IMR-90 (cell line): ENCODE results near the gene TAF4. TPM values are rescaled to one million over a fixed set of nuclear protein-coding genes. Genes with fewer than 3 reads are reported as not detected.

ENCODE experiments used
- ATAC-seq: fragments of 200-7000 bp; cut with Tn5 transposase; 2 replicates; pipeline ENCODE4 v1.9.1; 2020; ENCODE audit warnings: low read depth, mild to moderate bottlenecking, moderate library complexity
- BruUV-seq: library from RNA; stranded (reverse); fragments of 400-500 nt; replicated peaks from 2 replicates; lab custom pipeline; 2021; lab: Mats Ljungman, UMichigan
- CTCF ChIA-PET: fragments of 300-600 bp; formaldehyde crosslinking; extraction: SDS; loops from one replicate; lab custom pipeline; 2021; ENCODE audit warnings: antibody characterized with exemption; lab: Yijun Ruan, JAX
- POLR2A ChIA-PET: fragments of 300-600 bp; sonication (Branson Sonifier 250); formaldehyde crosslinking; loops from one replicate; lab custom pipeline; 2022; ENCODE audit warnings: antibody characterized with exemption; ENCODE audit not compliant: unreplicated experiment; lab: Charles Lee
- DNase-seq: peaks from one replicate; pipeline ENCODE4 v3.0.0; 2013
- H2AFZ ChIP-seq: replicated peaks from 2 replicates; pipeline ENCODE3; 2013; ENCODE audit warnings: low read length, mild to moderate bottlenecking; ENCODE audit not compliant: poor library complexity
- H2AK5ac ChIP-seq: 2 replicates; pipeline ENCODE4 v1.6.1; 2013; ENCODE audit warnings: low read depth, low read length, inconsistent platforms
- H2AK9ac ChIP-seq: replicated peaks from 2 replicates; pipeline ENCODE3; 2013; ENCODE audit warnings: mild to moderate bottlenecking, low read depth, low read length, moderate library complexity; ENCODE audit not compliant: poor library complexity
- H2BK120ac ChIP-seq: 2 replicates; pipeline ENCODE4 v1.6.1; 2013; ENCODE audit warnings: low read depth, low read length, inconsistent platforms
- H2BK15ac ChIP-seq: 3 replicates; pipeline ENCODE4 v1.6.1; 2013; ENCODE audit warnings: low read depth, low read length, inconsistent platforms
- H2BK20ac ChIP-seq: 2 replicates; pipeline ENCODE4 v1.6.1; 2013; ENCODE audit warnings: low read depth, mild to moderate bottlenecking, inconsistent platforms, low read length, moderate library complexity
- H2BK5ac ChIP-seq: 2 replicates; pipeline ENCODE4 v1.6.1; 2013; ENCODE audit warnings: mild to moderate bottlenecking, low read depth, low read length, inconsistent platforms; ENCODE audit not compliant: poor library complexity, severe bottlenecking
- H3K14ac ChIP-seq: replicated peaks from 2 replicates; pipeline ENCODE4 v1.6.1; 2013; ENCODE audit warnings: low read depth, low read length, inconsistent platforms
- H3K18ac ChIP-seq: 2 replicates; pipeline ENCODE4 v1.6.1; 2013; ENCODE audit warnings: low read depth, low read length, control low read depth
- H3K23ac ChIP-seq: 2 replicates; pipeline ENCODE4 v1.6.1; 2013; ENCODE audit warnings: low read depth, low read length, inconsistent platforms
- H3K27ac ChIP-seq: 2 replicates; pipeline ENCODE4 v1.5.1; 2013; ENCODE audit warnings: mild to moderate bottlenecking, control low read depth, low read length; ENCODE audit not compliant: insufficient read depth
- H3K27me3 ChIP-seq: 2 replicates; pipeline ENCODE4 v1.6.1; 2013; ENCODE audit warnings: low read length; ENCODE audit not compliant: control insufficient read depth, insufficient read depth
- H3K36me3 ChIP-seq: 2 replicates; pipeline ENCODE4 v1.6.1; 2013; ENCODE audit warnings: low read length, mixed read lengths; ENCODE audit not compliant: control insufficient read depth, insufficient read depth
- H3K4ac ChIP-seq: 2 replicates; pipeline ENCODE4 v1.6.1; 2013; ENCODE audit warnings: low read depth, low read length, inconsistent platforms
- H3K4me1 ChIP-seq: 2 replicates; pipeline ENCODE4 v1.6.1; 2013; ENCODE audit warnings: low read length, mixed read lengths; ENCODE audit not compliant: control insufficient read depth, insufficient read depth
- H3K4me2 ChIP-seq: 2 replicates; pipeline ENCODE4 v1.6.1; 2013; ENCODE audit warnings: low read depth, mild to moderate bottlenecking, control low read depth, low read length, moderate library complexity
- H3K4me3 ChIP-seq: 2 replicates; pipeline ENCODE4 v1.5.1; 2013; ENCODE audit warnings: low read depth, mild to moderate bottlenecking, control low read depth, low read length, moderate library complexity; ENCODE audit not compliant: insufficient read depth
- H3K56ac ChIP-seq: 2 replicates; pipeline ENCODE4 v1.6.1; 2013; ENCODE audit warnings: low read length, inconsistent platforms; ENCODE audit not compliant: insufficient read depth; ENCODE audit errors: extremely low read depth
- H3K79me1 ChIP-seq, 2 experiments: 2 replicates each; pipeline ENCODE4 v1.6.1; 2013; ENCODE audit warnings: low read length in 2 of 2, inconsistent platforms in 1 of 2, low read depth in 1 of 2
- H3K9ac ChIP-seq: 2 replicates; pipeline ENCODE4 v1.6.1; 2013; ENCODE audit warnings: low read depth, low read length, control low read depth
- H3K9me1 ChIP-seq: 2 replicates; pipeline ENCODE4 v1.6.1; 2013; ENCODE audit warnings: low read length, inconsistent platforms; ENCODE audit not compliant: insufficient read depth
- H3K9me3 ChIP-seq: 2 replicates; pipeline ENCODE4 v1.6.1; 2013; ENCODE audit warnings: low read length; ENCODE audit not compliant: control insufficient read depth, insufficient read depth
- H4K20me1 ChIP-seq: 2 replicates; pipeline ENCODE4 v1.6.1; 2013; ENCODE audit warnings: low read length, inconsistent platforms; ENCODE audit not compliant: insufficient read depth
- H4K5ac ChIP-seq: 2 replicates; pipeline ENCODE4 v1.6.1; 2013; ENCODE audit warnings: mild to moderate bottlenecking, low read depth, low read length, control low read depth
- H4K8ac ChIP-seq, 2 experiments: 2 replicates each; pipeline ENCODE4 v1.6.1; 2013; ENCODE audit warnings: low read depth in 2 of 2, low read length in 2 of 2, control low read depth in 1 of 2, inconsistent platforms in 1 of 2
- H4K91ac ChIP-seq: 2 replicates; pipeline ENCODE4 v1.6.1; 2013; ENCODE audit warnings: low read depth, low read length, inconsistent platforms; ENCODE audit not compliant: insufficient read depth
- WGBS, 2 experiments: methylation state at CpG; one replicate each; pipeline versions ENCODE4 v1.1.5 to v1.1.7; 2013; ENCODE audit warnings: missing lambda C conversion rate in 2 of 2; ENCODE audit not compliant: insufficient read length in 1 of 2; ENCODE audit errors: extremely low coverage in 2 of 2; 5-methylcytosine and 5-hydroxymethylcytosine counted together
- dilution Hi-C: fragments of 300-500 bp; cut with HindIII; formaldehyde crosslinking; loops from one replicate; pipeline ENCODE4 v1.14.3; 2018; ENCODE audit warnings: low sequenced_read_pairs; ENCODE audit not compliant: unreplicated experiment
- in situ Hi-C: fragments of 300-500 bp; cut with MboI; formaldehyde crosslinking; loops from 3 replicates; pipeline ENCODE4 v1.14.3; 2019; ENCODE audit warnings: low sequenced_read_pairs, inconsistent platforms, mixed read lengths
- intact Hi-C: fragments of 100-400 bp; cut with micrococcal nuclease; formaldehyde crosslinking; loops from 2 replicates; pipeline ENCODE4 v1.10.0; 2022
- polyA plus RNA-seq, 3 experiments: library from polyadenylated mRNA; depleted of rRNA; stranded (reverse); fragments of >200 nt; gene quantifications; 2 replicates each; pipeline ENCODE4 v1.2.3, GENCODE V29; 2012; ENCODE audit warnings: low replicate concordance in 1 of 3
- total RNA-seq: library from RNA; depleted of rRNA; stranded (reverse); fragments of >200 nt; gene quantifications from 2 replicates; pipeline ENCODE4 v1.2.3, GENCODE V29; 2012
- TF ChIP-seq, protein P1 (sequence below): fragments of 150-350 bp; IDR thresholded peaks from 2 replicates; pipeline ENCODE4 v1.6.1; 2017; ENCODE audit warnings: mild to moderate bottlenecking, antibody characterized with exemption, low read length, low read depth

The TAF4 gene
- total and polyA plus RNA-seq, 2 of the 4 experiments (the other 2 are of a cell fraction): 1.4 to 5.1 TPM

DNA sequence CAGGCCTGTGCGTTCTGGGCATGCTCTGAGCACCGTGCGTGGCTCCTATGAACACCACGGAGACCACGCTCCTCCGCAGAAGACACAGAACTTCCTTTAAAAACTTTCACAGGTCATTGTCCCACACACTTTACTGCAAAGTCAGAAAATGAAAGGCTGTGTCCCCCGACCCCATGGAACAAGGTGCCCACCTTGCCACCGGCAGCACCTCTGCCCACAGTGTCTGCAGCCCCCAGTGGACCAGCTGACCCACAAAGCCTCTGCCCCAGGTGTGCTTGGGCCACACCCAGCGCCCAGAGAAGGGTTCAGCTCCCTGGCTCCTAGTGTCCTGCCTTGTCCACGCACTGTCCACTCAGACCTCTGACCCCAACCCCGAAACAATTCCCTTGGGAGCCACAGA lies 8.7 kb downstream of the TAF4 start:
- H2BK5ac ChIP-seq: no peak overlapping the region
- H2AK9ac ChIP-seq: no peak overlapping the region
- H3K27ac ChIP-seq: no peak overlapping the region
- H3K9me3 ChIP-seq: no peaks in the 10 kb centered on the region
- dilution Hi-C loops (no loop called here), intact Hi-C loops (no loop called here), in situ Hi-C loops (no loop called here)
- H3K4ac ChIP-seq: no peak overlapping the region
- H2BK15ac ChIP-seq: no peak overlapping the region
- no peaks in the 10 kb centered on the region for H3K27me3 ChIP-seq
- peaks cover 73% of the 10 kb centered on the region for H4K20me1 ChIP-seq
- no peak overlapping the region for H3K9ac ChIP-seq
- no peak overlapping the region for H3K23ac ChIP-seq
- BruUV-seq: no TSS peak
- CTCF ChIA-PET: no interaction called here
- POLR2A ChIA-PET: no interaction called here
- no peak overlapping the region for H2BK20ac ChIP-seq
- no peak overlapping the region for H2AFZ ChIP-seq
- no peak for ATAC-seq
- no peak overlapping the region for H4K5ac ChIP-seq
- H4K91ac ChIP-seq: no peak overlapping the region
- H3K18ac ChIP-seq: no peak overlapping the region
- H2AK5ac ChIP-seq: no peak overlapping the region
- no peak overlapping the region for H2BK120ac ChIP-seq
- H3K4me2 ChIP-seq: no peak overlapping the region
- TF ChIP-seq, protein P1, sequence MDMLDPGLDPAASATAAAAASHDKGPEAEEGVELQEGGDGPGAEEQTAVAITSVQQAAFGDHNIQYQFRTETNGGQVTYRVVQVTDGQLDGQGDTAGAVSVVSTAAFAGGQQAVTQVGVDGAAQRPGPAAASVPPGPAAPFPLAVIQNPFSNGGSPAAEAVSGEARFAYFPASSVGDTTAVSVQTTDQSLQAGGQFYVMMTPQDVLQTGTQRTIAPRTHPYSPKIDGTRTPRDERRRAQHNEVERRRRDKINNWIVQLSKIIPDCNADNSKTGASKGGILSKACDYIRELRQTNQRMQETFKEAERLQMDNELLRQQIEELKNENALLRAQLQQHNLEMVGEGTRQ: no peak
- WGBS, 2 experiments: no CpG with 5 or more reads among the region's 11 CpGs
- no peaks in the 10 kb centered on the region for H3K4me1 ChIP-seq
- H4K8ac ChIP-seq: no peak overlapping the region
- H3K4me3 ChIP-seq: no peak overlapping the region
- H3K36me3 ChIP-seq: peaks cover 3% of the 10 kb centered on the region; the same call in 1 of the 2 replicates
- H3K14ac ChIP-seq: no peak overlapping the region
- no peak for DNase-seq
- no peak overlapping the region for H3K56ac ChIP-seq
- peaks cover 7% of the 10 kb centered on the region; the same call in 1 of the 2 replicates for H3K9me1 ChIP-seq
- peaks cover 33 to 84% of the 10 kb centered on the region in 2 experiments for H3K79me1 ChIP-seq
